ENCODE data around the gene PRRT1B.

- TF ChIP-seq POLR2A (IDR thresholded peaks at IDR 0.05): no peak
- TF ChIP-seq CTCF (IDR thresholded peaks at IDR 0.05): no peak
- no peak for TF ChIP-seq POLR2AphosphoS5 (IDR thresholded peaks at IDR 0.05)
Observed at GRCh38 chr9:131518553-131518952, 26.8 kb upstream of the PRRT1B start.
